Measurements from ENCODE around the gene MED26.
A peak's percentile ranks its signal among the peaks of the same experiment; 100 is the strongest.

The MED26 gene

DNA sequence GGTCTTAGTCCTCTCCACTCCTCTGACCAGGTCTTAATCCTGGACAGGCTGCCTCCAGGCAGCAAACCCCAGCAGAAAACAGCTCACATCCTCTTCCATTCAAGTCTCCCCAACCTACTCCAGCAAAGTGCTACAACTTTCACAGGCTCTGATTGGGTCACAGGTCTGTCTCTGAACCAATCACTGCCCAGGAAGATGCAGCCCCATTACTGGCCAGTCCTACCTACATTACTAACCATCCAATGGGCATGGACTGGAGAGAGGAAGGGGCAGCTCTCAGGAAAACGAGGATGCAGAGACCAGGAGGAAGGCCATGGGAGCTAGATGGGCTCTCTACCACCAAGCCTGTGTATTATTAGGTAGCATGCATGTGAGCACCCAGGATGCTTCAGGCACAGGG lies 12.2 kb downstream of the MED26 start:
- TF ChIP-seq, protein P1, sequence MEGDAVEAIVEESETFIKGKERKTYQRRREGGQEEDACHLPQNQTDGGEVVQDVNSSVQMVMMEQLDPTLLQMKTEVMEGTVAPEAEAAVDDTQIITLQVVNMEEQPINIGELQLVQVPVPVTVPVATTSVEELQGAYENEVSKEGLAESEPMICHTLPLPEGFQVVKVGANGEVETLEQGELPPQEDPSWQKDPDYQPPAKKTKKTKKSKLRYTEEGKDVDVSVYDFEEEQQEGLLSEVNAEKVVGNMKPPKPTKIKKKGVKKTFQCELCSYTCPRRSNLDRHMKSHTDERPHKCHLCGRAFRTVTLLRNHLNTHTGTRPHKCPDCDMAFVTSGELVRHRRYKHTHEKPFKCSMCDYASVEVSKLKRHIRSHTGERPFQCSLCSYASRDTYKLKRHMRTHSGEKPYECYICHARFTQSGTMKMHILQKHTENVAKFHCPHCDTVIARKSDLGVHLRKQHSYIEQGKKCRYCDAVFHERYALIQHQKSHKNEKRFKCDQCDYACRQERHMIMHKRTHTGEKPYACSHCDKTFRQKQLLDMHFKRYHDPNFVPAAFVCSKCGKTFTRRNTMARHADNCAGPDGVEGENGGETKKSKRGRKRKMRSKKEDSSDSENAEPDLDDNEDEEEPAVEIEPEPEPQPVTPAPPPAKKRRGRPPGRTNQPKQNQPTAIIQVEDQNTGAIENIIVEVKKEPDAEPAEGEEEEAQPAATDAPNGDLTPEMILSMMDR (conservative IDR thresholded peaks at IDR 0.05; ENCODE audit: control insufficient read depth, insufficient read depth, low read depth, low read length): no peak
- H3K4me3 ChIP-seq (ENCODE audit: control insufficient read depth, low read depth, low read length): no peak overlapping the region
- peak; percentile 27 for DNase-seq (ENCODE audit: low read depth)

DNA sequence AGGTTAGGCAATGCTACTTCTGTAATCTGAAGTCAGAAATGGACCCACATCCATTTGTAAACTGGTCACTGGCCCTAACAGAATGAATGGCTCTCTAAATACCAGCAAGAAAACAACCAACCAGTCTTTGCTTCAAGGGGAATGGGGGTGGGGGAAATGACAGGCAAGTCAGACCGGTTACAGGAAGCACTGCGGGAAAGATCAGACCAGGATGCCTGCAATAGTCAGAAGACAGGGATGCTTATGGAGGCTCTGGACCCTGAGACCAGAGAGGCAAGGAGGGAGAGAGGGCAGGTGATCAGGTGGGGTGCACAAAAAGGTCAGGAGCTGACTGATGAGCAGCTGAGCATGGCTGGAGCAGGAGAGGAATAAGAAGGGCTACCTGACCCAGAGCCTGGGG lies 13.1 kb downstream of the MED26 start:
- DNase-seq (ENCODE audit: low read depth): no peak
- H3K4me3 ChIP-seq (ENCODE audit: control insufficient read depth, low read depth, low read length): no peak overlapping the region
- TF ChIP-seq, protein P1 (conservative IDR thresholded peaks at IDR 0.05; ENCODE audit: control insufficient read depth, insufficient read depth, low read depth, low read length): no peak

DNA sequence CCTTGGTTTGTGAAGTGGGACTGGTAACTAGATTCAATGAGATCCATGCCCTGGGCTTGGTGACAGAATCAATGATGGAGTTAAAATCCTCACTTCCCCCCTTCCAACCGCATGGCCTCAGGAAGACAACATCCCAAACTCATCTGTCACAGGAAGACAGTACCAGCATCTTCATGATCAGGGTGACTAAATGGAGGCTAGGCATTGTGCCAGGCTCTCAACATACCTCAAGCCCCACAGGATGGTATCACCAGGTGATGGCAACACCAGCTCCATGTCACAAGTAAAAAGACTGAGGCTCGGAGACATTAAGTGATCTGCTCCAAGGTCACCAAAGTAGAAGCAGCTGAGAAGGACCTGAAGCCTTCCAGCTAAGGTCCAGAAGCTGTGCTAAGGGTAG lies 14.2 kb downstream of the MED26 start:
- TF ChIP-seq, protein P1 (conservative IDR thresholded peaks at IDR 0.05; ENCODE audit: control insufficient read depth, insufficient read depth, low read depth, low read length): no peak
- DNase-seq (ENCODE audit: low read depth): no peak
- no peak overlapping the region for H3K4me3 ChIP-seq (ENCODE audit: control insufficient read depth, low read depth, low read length)

GRCh38 chr19:16612636-16613035 lies 15.4 kb downstream of the MED26 start:
- DNase-seq (ENCODE audit: low read depth): peak; percentile 49
- no peak overlapping the region for H3K4me3 ChIP-seq (ENCODE audit: control insufficient read depth, low read depth, low read length)
- TF ChIP-seq, protein P1 (conservative IDR thresholded peaks at IDR 0.05; ENCODE audit: control insufficient read depth, insufficient read depth, low read depth, low read length): no peak

DNA sequence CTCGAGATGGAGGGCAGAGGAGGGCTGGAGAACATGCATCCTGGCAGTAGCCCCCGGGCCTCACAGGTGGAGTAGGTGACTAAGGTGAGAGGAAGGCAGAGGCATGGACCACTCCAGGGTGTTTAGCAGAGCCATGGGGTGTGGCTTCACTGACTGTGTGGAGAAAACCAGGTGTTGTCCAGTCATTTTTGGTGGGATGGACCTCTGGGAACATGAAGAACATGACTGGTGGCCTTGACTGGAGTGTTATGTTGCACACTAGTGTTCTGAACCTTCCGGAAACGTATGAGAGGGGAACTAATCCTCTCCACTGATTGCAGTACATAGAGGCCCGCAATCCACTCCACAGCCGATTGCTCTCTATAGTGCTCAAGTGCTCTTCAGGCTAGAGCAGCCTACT lies 16.9 kb downstream of the MED26 start:
- no peak for DNase-seq (ENCODE audit: low read depth)

DNA sequence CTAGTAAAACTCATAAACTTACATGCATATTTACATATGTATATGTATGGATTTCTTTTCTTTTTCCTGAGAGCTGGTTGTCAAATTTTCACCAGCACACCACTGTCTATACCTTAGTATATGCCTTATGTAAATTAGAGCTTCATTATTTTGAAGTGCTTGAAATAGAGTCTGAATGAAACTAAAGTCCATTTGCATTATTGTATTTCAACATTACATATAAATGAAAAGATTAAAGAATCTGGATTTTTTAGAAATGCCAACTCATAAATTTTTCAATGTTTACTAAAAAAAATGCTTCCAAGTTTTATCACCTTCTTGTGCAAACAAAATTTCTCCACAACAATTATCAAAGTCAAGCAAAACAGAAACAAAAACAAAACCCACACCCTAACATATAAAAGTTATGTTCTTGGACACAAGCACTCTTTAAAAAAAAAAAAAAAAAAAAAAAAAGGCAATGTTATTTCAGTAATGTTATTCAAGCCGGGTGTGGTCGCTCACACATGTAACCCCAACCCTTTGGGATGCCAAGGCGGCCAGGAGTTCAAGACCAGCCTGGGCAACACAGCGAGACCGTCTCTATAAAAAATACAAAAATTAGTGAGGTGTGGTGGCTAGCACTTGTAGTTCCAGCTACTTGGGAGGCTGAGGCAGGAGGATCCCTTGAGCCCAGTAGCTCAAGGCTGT lies 18.3 kb downstream of the MED26 start:
- no peak overlapping the region for H3K4me3 ChIP-seq (ENCODE audit: control insufficient read depth, low read depth, low read length)
- DNase-seq (ENCODE audit: low read depth): no peak
- TF ChIP-seq, protein P1 (conservative IDR thresholded peaks at IDR 0.05; ENCODE audit: control insufficient read depth, insufficient read depth, low read depth, low read length): no peak

More for the DNA sequence above, 16.9 kb downstream of the MED26 start:
- no peak overlapping the region for H3K4me3 ChIP-seq (ENCODE audit: control insufficient read depth, low read depth, low read length)
- TF ChIP-seq, protein P1 (conservative IDR thresholded peaks at IDR 0.05; ENCODE audit: control insufficient read depth, insufficient read depth, low read depth, low read length): no peak
